HCT116 (cell line): ENCODE measurements around the gene FOXP1. TPM values are rescaled to one million over a fixed set of nuclear protein-coding genes. Genes with fewer than 3 reads are reported as not detected.

Source experiments
- ATAC-seq: fragments of 200-7000 bp; cut with Tn5 transposase; 2 replicates; pipeline ENCODE4 v1.9.1; 2020; ENCODE audit warnings: mild to moderate bottlenecking, moderate library complexity
- BruUV-seq: library from RNA; stranded (reverse); fragments of 400-500 nt; replicated peaks from 2 replicates; lab custom pipeline; 2021; lab: Mats Ljungman, UMichigan
- CTCF ChIA-PET: fragments of 300-600 bp; sonication (Branson Sonifier 250); formaldehyde crosslinking; loops from one replicate; lab custom pipeline; 2021; ENCODE audit warnings: antibody characterized with exemption; lab: Charles Lee
- POLR2A ChIA-PET: fragments of 300-600, 350-600 bp; sonication (Branson Sonifier 250); formaldehyde crosslinking; loops from one replicate; lab custom pipeline; 2021; ENCODE audit warnings: antibody characterized with exemption; lab: Charles Lee
- RAD21 ChIA-PET, 2 experiments: fragments of 300-600 bp; sonication (Branson Sonifier 250); formaldehyde crosslinking; loops; one replicate each; lab custom pipeline; 2023; ENCODE audit warnings: low total read pairs in 2 of 2; ENCODE audit not compliant: uncharacterized antibody in 2 of 2, unreplicated experiment in 2 of 2, low non-redundant PET in 1 of 2; lab: Charles Lee
- DNase-seq: peaks from one replicate; pipeline ENCODE4 v3.0.0-alpha.2; 2010; ENCODE audit warnings: low read depth, low spot score
- H2AFZ ChIP-seq: fragments of 200-600 bp; shearing (Covaris generic), sonication (generic); 2 replicates; pipeline ENCODE4 v1.6.1; 2017; ENCODE audit warnings: low read depth, mixed run types, mixed read lengths, antibody characterized with exemption, low read length; ENCODE audit not compliant: poor library complexity, severe bottlenecking
- H3K27ac ChIP-seq: 2 replicates; pipeline ENCODE4 v1.5.1; 2012; ENCODE audit warnings: low read depth, low read length
- H3K27me3 ChIP-seq: fragments of 200-600 bp; sonication (generic); 2 replicates; pipeline ENCODE4 v1.6.1; 2016; ENCODE audit warnings: mixed run types, low read length, mixed read lengths; ENCODE audit not compliant: insufficient read depth
- H3K36me3 ChIP-seq, 2 experiments: fragments of 200-500 bp in 1 of 2; fragments of 200-600 bp in 1 of 2; sonication (Bioruptor generic) in 1 of 2; sonication (generic) in 1 of 2; 2 replicates each; pipeline versions ENCODE4 v1.5.1 to v1.6.1; 2014 to 2016; ENCODE audit warnings: low read length in 2 of 2, inconsistent platforms in 1 of 2, mixed read lengths in 1 of 2, mixed run types in 1 of 2; ENCODE audit not compliant: insufficient read depth in 2 of 2, control insufficient read depth in 1 of 2
- H3K4me1 ChIP-seq, 2 experiments: fragments of 200-600 bp in 1 of 2; sonication (generic) in 1 of 2; 2 replicates each; pipeline versions ENCODE4 v1.5.1 to v1.6.1; 2012 to 2017; ENCODE audit warnings: low read length in 2 of 2, inconsistent platforms in 1 of 2, mild to moderate bottlenecking in 1 of 2, mixed read lengths in 1 of 2, mixed run types in 1 of 2, moderate library complexity in 1 of 2; ENCODE audit not compliant: insufficient read depth in 2 of 2, control insufficient read depth in 1 of 2
- H3K4me2 ChIP-seq: fragments of 200-600 bp; sonication (generic); 2 replicates; pipeline ENCODE4 v1.6.1; 2017; ENCODE audit warnings: mixed run types, low read length, mixed read lengths
- H3K4me3 ChIP-seq, 2 experiments: fragments of 200-600 bp in 1 of 2; sonication (generic) in 1 of 2; replicated peaks in 1 of 2; 2 replicates each; pipeline ENCODE4 v1.5.1; 2011 to 2016; ENCODE audit warnings: low read length in 2 of 2, control low read depth in 1 of 2, low read depth in 1 of 2, mild to moderate bottlenecking in 1 of 2, mixed read lengths in 1 of 2, mixed run types in 1 of 2
- H3K79me2 ChIP-seq: fragments of 200-600 bp; sonication (generic); 2 replicates; pipeline ENCODE4 v1.6.1; 2017; ENCODE audit warnings: mild to moderate bottlenecking, mixed run types, low read length, moderate library complexity, mixed read lengths; ENCODE audit not compliant: insufficient read depth
- H3K9ac ChIP-seq: fragments of 200-600 bp; sonication (generic); 2 replicates; pipeline ENCODE4 v1.6.1; 2016; ENCODE audit warnings: low read length, mixed read lengths
- H3K9me2 ChIP-seq: fragments of 200-600 bp; sonication (generic), shearing (Covaris generic); 2 replicates; pipeline ENCODE4 v1.6.1; 2017; ENCODE audit warnings: mixed run types, mild to moderate bottlenecking, moderate library complexity; ENCODE audit not compliant: insufficient read depth
- H3K9me3 ChIP-seq, 2 experiments: fragments of 200-500 bp in 1 of 2; fragments of 200-600 bp in 1 of 2; sonication (Bioruptor generic) in 1 of 2; sonication (generic) in 1 of 2; 2 replicates each; pipeline ENCODE4 v1.6.1; 2014 to 2017; ENCODE audit warnings: low read length in 2 of 2, mixed read lengths in 2 of 2, inconsistent platforms in 1 of 2, low read depth in 1 of 2, mild to moderate bottlenecking in 1 of 2, mixed run types in 1 of 2, moderate library complexity in 1 of 2; ENCODE audit not compliant: control insufficient read depth in 1 of 2, insufficient read depth in 1 of 2
- H4K20me1 ChIP-seq: fragments of 200-600 bp; sonication (generic), shearing (Covaris generic); 2 replicates; pipeline ENCODE4 v1.6.1; 2017; ENCODE audit warnings: mixed run types, mild to moderate bottlenecking, moderate library complexity; ENCODE audit not compliant: insufficient read depth
- ATF3 ChIP-seq: IDR thresholded peaks from 2 replicates; pipeline ENCODE4 v1.6.1; 2012
- CTCF ChIP-seq, 3 experiments: fragments of 200-600 bp in 1 of 3; sonication (generic) in 1 of 3; IDR thresholded peaks in 2 of 3; conservative IDR thresholded peaks in 1 of 3; 2 replicates each; pipeline ENCODE4 v1.5.1; 2012 to 2017; ENCODE audit warnings: low read depth in 2 of 3, low read length in 2 of 3, antibody characterized with exemption in 1 of 3, borderline replicate concordance in 1 of 3, control low read depth in 1 of 3, mild to moderate bottlenecking in 1 of 3, mixed read lengths in 1 of 3, mixed run types in 1 of 3, moderate library complexity in 1 of 3; ENCODE audit not compliant: insufficient read depth in 1 of 3
- ELF1 ChIP-seq: IDR thresholded peaks from 2 replicates; pipeline ENCODE4 v1.6.1; 2012; ENCODE audit warnings: low read depth, borderline replicate concordance
- EZH2 ChIP-seq: fragments of 200-600 bp; sonication (generic); IDR thresholded peaks from 2 replicates; pipeline ENCODE4 v1.6.1; 2017; ENCODE audit warnings: antibody characterized with exemption, mixed run types
- FOSL1 ChIP-seq: IDR thresholded peaks from 2 replicates; pipeline ENCODE4 v1.6.1; 2012; ENCODE audit warnings: low read depth
- MAX ChIP-seq: IDR thresholded peaks from 2 replicates; pipeline ENCODE4 v1.6.1; 2012
- POLR2A ChIP-seq: IDR thresholded peaks from 2 replicates; pipeline ENCODE4 v1.7.0; 2011; ENCODE audit warnings: borderline replicate concordance; ENCODE audit not compliant: insufficient read depth, insufficient read length; ENCODE audit errors: extremely low read depth
- SIN3A ChIP-seq: IDR thresholded peaks from 2 replicates; pipeline ENCODE4 v1.6.1; 2012; ENCODE audit warnings: low read depth
- ZNF274 ChIP-seq: fragments of 200-500 bp; sonication (Bioruptor generic); IDR thresholded peaks from 2 replicates; pipeline ENCODE4 v1.6.1; 2014; ENCODE audit warnings: mild to moderate bottlenecking, low read depth, low read length, inconsistent platforms
- intact Hi-C: fragments of 100-400 bp; cut with micrococcal nuclease; formaldehyde crosslinking; loops from 2 replicates; pipeline ENCODE4 v1.10.0; 2022
- total RNA-seq: library from RNA; stranded (reverse); gene quantifications from one replicate; pipeline ENCODE4 v1.2.1, GENCODE V29; 2021; ENCODE audit not compliant: unreplicated experiment

FOXP1 gene
- total RNA-seq, 1 experiment from 2014 or later: 11.4 TPM

- TF ChIP-seq CTCF (IDR thresholded peaks at IDR 0.05 in 2 of 3, conservative IDR thresholded peaks at IDR 0.05 in 1 of 3; ENCODE audit: borderline replicate concordance in 1 of 3, insufficient read depth in 1 of 3, low read depth in 2 of 3, low read length in 2 of 3) (no peak), EZH2 (no peak), ZNF274 (no peak), ATF3 (no peak), MAX (no peak), SIN3A (no peak), FOSL1 (no peak)
- TF ChIP-seq, all 23 proteins: peak for 0
Observed at GRCh38 chr3:71183549-71183948, 400.0 kb downstream of the FOXP1 start (continued).

- no peak overlapping the region for H2AFZ ChIP-seq
- H3K9me2 ChIP-seq: no peaks in the 10 kb centered on the region
- H3K4me3 ChIP-seq: no peak overlapping the region
- no peaks in the 10 kb centered on the region for H3K4me1 ChIP-seq
- H3K27me3 ChIP-seq: no peaks in the 10 kb centered on the region
- H4K20me1 ChIP-seq: no peaks in the 10 kb centered on the region
- no peaks in the 10 kb centered on the region for H3K79me2 ChIP-seq
- ChIA-PET POLR2A (no interaction called here), CTCF (no interaction called here), RAD21 (no interaction called here)
- intact Hi-C loops: no loop called here
- ATAC-seq (no peak), DNase-seq (no peak)
- H3K27ac ChIP-seq: no peak overlapping the region
- H3K4me2 ChIP-seq: no peak overlapping the region
- no peak overlapping the region for H3K9ac ChIP-seq
- no peaks in the 10 kb centered on the region for H3K36me3 ChIP-seq
- TF ChIP-seq CTCF (IDR thresholded peaks at IDR 0.05 in 2 of 3, conservative IDR thresholded peaks at IDR 0.05 in 1 of 3; ENCODE audit: borderline replicate concordance in 1 of 3, insufficient read depth in 1 of 3, low read depth in 2 of 3, low read length in 2 of 3): no peak
- TF ChIP-seq FOSL1: no peak
- TF ChIP-seq ELF1: no peak
- TF ChIP-seq POLR2A: no peak
- no peak for TF ChIP-seq ATF3
- BruUV-seq: no TSS peak
- no peaks in the 10 kb centered on the region for H3K9me3 ChIP-seq
Observed at GRCh38 chr3:71180524-71180923, 403.0 kb downstream of the FOXP1 start.
